DOHH2 (cell line): ENCODE data around the gene TLK2.
A peak's percentile ranks its signal among the peaks of the same experiment; 100 is the strongest.

Experiments used
- H3F3A ChIP-seq: fragments of 200-600 bp; sonication (generic), shearing (Covaris generic); 2 replicates; pipeline ENCODE4 v1.6.0; 2016; ENCODE audit warnings: antibody characterized with exemption, mild to moderate bottlenecking; ENCODE audit not compliant: control insufficient read depth, insufficient read depth
- H3K27ac ChIP-seq: fragments of 200-600 bp; sonication (generic); 2 replicates; pipeline ENCODE4 v1.5.1; 2014; ENCODE audit warnings: low read depth, mild to moderate bottlenecking, low read length, moderate library complexity
- H3K27me3 ChIP-seq: fragments of 200-600 bp; sonication (generic); 2 replicates; pipeline ENCODE4 v1.6.1; 2014; ENCODE audit warnings: mild to moderate bottlenecking, low read length, mixed read lengths; ENCODE audit not compliant: control insufficient read depth
- H3K36me3 ChIP-seq: fragments of 200-600 bp; sonication (generic); 2 replicates; pipeline ENCODE4 v1.6.1; 2014; ENCODE audit warnings: mild to moderate bottlenecking, low read length, moderate library complexity, mixed read lengths; ENCODE audit not compliant: control insufficient read depth
- H3K4me1 ChIP-seq: fragments of 200-600 bp; sonication (generic); 2 replicates; pipeline ENCODE4 v1.6.1; 2014; ENCODE audit warnings: mild to moderate bottlenecking, low read length, mixed read lengths; ENCODE audit not compliant: control insufficient read depth
- H3K4me2 ChIP-seq: fragments of 200-600 bp; sonication (generic); 2 replicates; pipeline ENCODE4 v1.6.0; 2014; ENCODE audit warnings: mild to moderate bottlenecking, low read length, moderate library complexity
- H3K4me3 ChIP-seq: fragments of 200-600 bp; sonication (generic); 2 replicates; pipeline ENCODE4 v1.5.1; 2014; ENCODE audit warnings: mild to moderate bottlenecking, low read length, mixed read lengths
- H3K79me2 ChIP-seq: fragments of 200-600 bp; sonication (generic); 2 replicates; pipeline ENCODE4 v1.6.1; 2014; ENCODE audit warnings: mild to moderate bottlenecking, low read length, mixed read lengths; ENCODE audit not compliant: control insufficient read depth
- H3K9me2 ChIP-seq: fragments of 200-600 bp; sonication (generic); replicated peaks from 2 replicates; pipeline ENCODE4 v1.6.1; 2014; ENCODE audit warnings: mild to moderate bottlenecking, low read length, mixed read lengths; ENCODE audit not compliant: control insufficient read depth
- H3K9me3 ChIP-seq: fragments of 200-600 bp; sonication (generic); 2 replicates; pipeline ENCODE4 v1.6.1; 2014; ENCODE audit warnings: antibody characterized with exemption, low read length, mixed read lengths; ENCODE audit not compliant: control insufficient read depth, insufficient read depth
- H4K20me1 ChIP-seq: fragments of 200-600 bp; sonication (generic); 2 replicates; pipeline ENCODE4 v1.6.0; 2014; ENCODE audit warnings: low read depth, mild to moderate bottlenecking, antibody characterized with exemption, low read length, moderate library complexity; ENCODE audit not compliant: control insufficient read depth, insufficient read depth
- CTCF ChIP-seq: fragments of 200-600 bp; sonication (generic); IDR thresholded peaks from one replicate; pipeline ENCODE4 v1.5.1; 2014; ENCODE audit warnings: antibody characterized with exemption, mild to moderate bottlenecking, low read depth, low read length; ENCODE audit not compliant: poor library complexity, severe bottlenecking
- EZH2phosphoT487 ChIP-seq: fragments of 200-600 bp; sonication (generic); IDR thresholded peaks from 2 replicates; pipeline ENCODE4 v1.6.1; 2017; ENCODE audit warnings: borderline replicate concordance, mild to moderate bottlenecking, antibody characterized with exemption, low read length, moderate library complexity, mixed read lengths

TLK2 gene

GRCh38 chr17:62653826-62654761, 175.5 kb downstream of the TLK2 start:
- peak overlapping the region; percentile 75; the same call in 1 of the 2 replicates for H3K4me3 ChIP-seq
- peaks cover 27% of the 10 kb centered on the region for H3K27me3 ChIP-seq
- H3K4me1 ChIP-seq, result peaks cover 22% of the 10 kb centered on the region
- no peak overlapping the region for H3K27ac ChIP-seq
- H3K9me3 ChIP-seq, result no peaks in the 10 kb centered on the region
- no peaks in the 10 kb centered on the region for H4K20me1 ChIP-seq
- no peaks in the 10 kb centered on the region for H3K79me2 ChIP-seq
- no peaks in the 10 kb centered on the region for H3F3A ChIP-seq
- H3K36me3 ChIP-seq, result no peaks in the 10 kb centered on the region
- H3K4me2 ChIP-seq, result peak overlapping the region; percentile 94
- TF ChIP-seq CTCF, result no peak
- H3K9me2 ChIP-seq, result no peaks in the 10 kb centered on the region

- Histone ChIP-seq H3F3A (no peaks in the 10 kb centered on the region), H3K4me1 (peaks cover 22% of the 10 kb centered on the region), H4K20me1 (no peaks in the 10 kb centered on the region), H3K9me3 (no peaks in the 10 kb centered on the region), H3K27me3 (peaks cover 33% of the 10 kb centered on the region), H3K9me2 (no peaks in the 10 kb centered on the region), H3K79me2 (no peaks in the 10 kb centered on the region), H3K27ac (no peak overlapping the region), H3K36me3 (no peaks in the 10 kb centered on the region), H3K4me3 (no peak overlapping the region), H3K4me2 (no peak overlapping the region)
- no peak for TF ChIP-seq CTCF
- TF ChIP-seq EZH2phosphoT487, result no peak
These were observed 177.0 kb downstream of the TLK2 start for GRCh38 chr17:62655656-62656055.

GRCh38 chr17:62656446-62656845, 177.8 kb downstream of the TLK2 start:
- H3K4me3 ChIP-seq, result no peak overlapping the region
- no peaks in the 10 kb centered on the region for H4K20me1 ChIP-seq
- H3K9me3 ChIP-seq, result no peaks in the 10 kb centered on the region
- H3K4me1 ChIP-seq, result peaks cover 22% of the 10 kb centered on the region
- no peaks in the 10 kb centered on the region for H3K36me3 ChIP-seq
- H3F3A ChIP-seq, result no peaks in the 10 kb centered on the region
- peaks cover 34% of the 10 kb centered on the region for H3K27me3 ChIP-seq
- H3K4me2 ChIP-seq, result no peak overlapping the region
- no peak for TF ChIP-seq CTCF
- TF ChIP-seq EZH2phosphoT487, result no peak
- no peak overlapping the region for H3K27ac ChIP-seq
- no peaks in the 10 kb centered on the region for H3K9me2 ChIP-seq
- no peaks in the 10 kb centered on the region for H3K79me2 ChIP-seq
